HG03159 (cell line): ENCODE measurements around the gene NEK10.
"Not testable (repeated sequence)": the region's sequence is repeated elsewhere in the genome, so short reads cannot be mapped to it uniquely, and the experiment has no call there.

Experiments
- ATAC-seq: cut with Tn5 transposase; IDR thresholded peaks from one replicate; pipeline ENCODE4 v1.9.1; 2021; ENCODE audit warnings: mild to moderate bottlenecking, moderate library complexity; ENCODE audit not compliant: unreplicated experiment

Gene NEK10

DNA sequence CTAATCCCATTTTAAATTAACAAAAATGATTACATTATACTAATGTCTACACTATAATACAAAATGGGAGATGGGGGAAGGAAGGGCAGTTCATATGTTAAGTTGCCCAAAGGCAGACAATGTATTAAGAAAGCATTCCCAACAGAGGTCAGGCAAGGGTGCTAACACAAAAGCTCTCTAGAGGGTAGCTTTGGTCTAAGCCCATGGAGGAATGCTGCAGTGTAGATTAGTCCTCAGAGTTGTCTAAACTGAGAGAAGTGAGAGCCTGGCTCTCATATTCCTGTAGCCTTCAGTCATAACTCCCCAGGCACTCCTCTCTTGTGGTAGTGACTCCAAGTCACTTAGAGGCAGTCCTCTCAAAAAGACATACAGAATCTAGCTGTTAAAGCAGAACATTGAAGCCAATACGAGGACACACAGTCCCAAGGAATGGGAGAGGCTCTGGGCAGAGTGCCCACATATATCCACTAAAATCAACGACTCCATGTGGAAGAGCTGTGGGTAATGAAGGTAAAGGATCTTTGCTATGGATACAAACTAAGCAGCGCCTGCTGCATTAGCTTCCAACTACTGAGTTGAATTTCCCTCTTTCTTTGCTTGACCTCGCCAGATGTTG is 14.5 kb downstream of the NEK10 start:
- ATAC-seq, result no peak

DNA sequence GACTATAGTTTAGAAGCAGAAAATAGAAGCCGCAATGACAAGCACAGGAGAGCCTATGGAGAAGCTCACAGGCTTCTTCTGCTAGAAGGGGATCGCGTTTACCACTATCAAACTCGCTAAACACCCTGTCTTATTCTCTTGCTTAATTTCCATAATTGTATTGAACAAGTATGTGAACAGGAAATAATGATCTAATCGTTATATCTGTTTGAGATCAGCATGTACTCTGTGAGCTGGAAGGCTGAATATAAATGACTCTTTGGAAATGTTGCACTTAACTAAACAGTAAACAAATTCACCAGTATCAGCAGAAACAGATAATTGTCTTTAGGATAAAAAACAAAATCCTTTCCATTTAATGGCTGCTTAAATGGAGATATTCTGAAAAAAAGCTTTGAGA is 15.0 kb downstream of the NEK10 start:
- ATAC-seq, result no peak

DNA sequence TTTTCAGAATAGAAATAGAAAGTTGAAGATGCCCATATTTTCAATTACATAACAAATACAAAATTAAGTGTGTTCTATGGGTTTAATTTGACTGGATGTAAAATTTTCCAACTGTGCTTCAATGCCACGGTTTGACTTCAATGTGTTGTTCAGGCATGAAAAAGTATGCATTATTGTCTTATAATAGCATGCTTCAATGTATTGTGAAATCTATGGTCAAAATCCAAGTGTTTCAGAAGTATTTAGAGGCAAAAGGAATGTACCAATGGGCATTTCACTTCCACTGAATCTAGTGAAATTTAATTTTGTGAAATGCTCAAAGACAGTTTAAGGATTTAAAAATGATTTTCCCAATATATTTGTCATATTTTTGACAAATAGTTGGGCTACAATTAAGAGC is 16.0 kb downstream of the NEK10 start:
- no peak for ATAC-seq

DNA sequence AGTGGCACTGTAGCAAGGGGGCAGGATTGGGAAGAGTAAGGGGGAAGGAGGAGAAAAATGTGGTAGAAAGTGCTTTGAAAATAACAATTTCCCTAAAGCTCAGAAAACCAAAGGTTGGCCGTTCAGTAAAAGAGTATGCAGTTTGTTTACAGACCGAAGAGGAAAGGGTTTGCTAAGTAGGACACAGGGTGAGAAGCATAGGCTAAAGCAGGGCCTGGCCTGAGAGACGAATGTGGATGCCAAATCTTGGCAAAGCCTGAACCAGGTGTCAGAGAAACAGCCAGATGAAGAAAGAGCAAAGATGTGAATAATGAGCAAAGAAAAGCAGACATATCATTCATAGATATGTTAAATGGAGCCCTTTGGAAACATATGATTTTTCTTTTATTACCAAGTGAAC is 17.1 kb downstream of the NEK10 start:
- no peak for ATAC-seq

DNA sequence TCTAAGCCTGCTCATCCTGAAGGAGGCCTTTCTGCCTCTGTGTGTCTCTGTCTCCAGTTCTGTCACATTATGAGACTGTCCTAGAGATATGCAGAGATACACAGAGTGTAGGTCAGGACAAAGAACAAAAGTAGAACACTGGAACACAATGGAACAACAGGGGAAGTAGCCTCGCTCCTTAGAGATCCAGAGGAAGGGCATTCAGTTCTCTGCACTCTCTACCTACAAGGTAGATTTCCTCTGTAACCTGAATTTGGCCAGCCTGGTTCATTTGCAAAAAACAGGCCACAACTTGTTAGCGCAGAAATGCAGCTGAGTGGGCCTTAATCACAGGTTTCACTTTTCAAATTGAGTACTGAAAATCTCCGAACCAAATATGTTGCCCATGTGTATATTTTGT is 19.4 kb downstream of the NEK10 start:
- peak; percentile 53 for ATAC-seq

DNA sequence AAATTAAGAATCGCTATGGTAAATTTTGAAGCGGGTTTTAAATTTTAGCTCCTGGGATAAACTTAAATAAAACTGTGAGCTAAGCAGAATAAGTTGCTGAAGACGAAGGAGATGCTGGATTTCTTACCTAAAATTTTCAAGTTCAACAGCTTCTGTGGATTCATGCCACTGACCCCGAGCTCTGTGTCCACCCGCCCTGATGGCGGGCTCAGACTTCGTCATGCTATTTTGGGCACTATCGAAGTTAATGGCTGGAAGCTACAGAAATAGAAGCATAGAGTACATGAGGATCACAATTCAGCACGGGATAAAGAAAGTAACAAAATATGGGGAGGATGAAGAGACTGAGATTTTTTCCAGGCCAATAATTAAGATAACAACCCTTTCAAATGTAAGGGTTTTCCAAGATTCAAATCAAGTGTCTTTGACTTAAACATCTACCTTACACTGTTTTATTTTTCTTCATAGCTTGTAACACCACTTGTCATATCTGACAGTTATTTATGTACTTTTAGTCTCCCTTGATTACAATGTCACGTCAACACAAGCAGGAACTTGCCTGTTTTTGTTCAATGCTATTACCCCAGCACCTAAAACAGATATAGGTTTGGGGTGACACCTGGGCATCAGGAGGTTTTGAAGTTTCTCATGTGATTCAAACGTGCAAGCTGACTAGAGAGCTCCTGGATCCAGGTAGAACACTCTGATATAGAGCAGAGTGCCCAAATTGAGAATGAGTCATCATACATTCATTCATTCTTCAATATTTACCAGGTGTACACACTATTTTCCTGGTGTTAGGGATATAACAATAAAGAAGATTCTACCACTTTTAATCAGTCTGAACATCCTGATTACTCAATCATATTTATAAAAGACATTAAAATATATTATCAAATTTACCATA is 23.0 kb downstream of the NEK10 start:
- ATAC-seq, result no peak

DNA sequence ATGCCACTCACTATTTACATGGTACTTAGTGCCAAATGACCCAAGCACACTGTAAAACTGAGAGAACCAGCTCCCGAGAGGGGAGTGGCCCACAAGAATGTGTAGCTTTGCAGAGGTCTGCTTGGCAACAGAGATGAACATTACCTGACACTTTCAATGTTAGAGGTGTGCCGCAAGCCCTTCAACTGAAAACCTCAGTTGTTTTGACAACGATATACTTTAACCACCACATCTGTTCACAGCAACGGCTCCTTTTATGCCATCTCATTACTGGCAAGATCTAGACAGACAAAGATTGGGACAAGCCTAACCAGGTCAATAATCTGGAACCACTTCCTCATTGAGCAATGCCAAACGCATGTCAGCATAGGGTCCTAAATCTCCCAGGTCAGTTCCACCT is 23.7 kb downstream of the NEK10 start:
- ATAC-seq, result peak; percentile 41

DNA sequence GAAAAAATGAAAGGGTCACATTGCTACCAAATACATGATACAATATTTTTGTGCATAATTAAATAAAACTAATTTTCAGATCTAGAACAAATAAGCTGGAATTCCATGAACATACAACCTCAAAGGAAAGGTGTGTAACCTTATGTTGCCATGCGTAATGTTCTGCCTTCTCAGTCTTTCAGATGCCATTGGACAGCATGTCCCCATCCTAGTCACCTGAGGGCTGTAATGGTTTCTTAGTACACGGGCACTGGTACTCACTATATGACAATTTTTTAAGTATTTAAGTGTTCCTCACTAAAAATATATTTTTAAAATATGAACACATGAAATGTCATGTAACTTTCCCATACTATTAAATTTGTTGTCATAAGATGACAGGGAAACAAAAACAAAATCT is 24.1 kb downstream of the NEK10 start:
- ATAC-seq, result no peak

DNA sequence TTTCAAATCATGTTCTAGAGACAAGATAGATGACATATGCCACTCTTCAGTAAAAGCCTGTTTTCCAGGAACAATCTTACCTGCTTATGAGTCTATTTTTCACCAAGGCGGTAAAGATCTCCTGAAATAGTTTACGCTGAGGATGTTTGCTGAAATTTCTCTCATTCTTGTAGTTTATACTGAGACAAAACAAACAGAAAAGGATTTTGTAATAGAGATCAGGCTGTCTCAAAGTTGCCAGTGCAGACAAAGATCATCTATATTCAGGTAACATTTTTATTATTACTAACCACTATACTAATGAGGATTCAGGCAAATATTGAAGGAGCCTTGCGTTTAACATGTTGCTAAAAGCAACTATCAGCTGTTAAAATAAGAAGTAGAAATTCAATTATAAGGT is 25.0 kb downstream of the NEK10 start:
- ATAC-seq, result no peak

DNA sequence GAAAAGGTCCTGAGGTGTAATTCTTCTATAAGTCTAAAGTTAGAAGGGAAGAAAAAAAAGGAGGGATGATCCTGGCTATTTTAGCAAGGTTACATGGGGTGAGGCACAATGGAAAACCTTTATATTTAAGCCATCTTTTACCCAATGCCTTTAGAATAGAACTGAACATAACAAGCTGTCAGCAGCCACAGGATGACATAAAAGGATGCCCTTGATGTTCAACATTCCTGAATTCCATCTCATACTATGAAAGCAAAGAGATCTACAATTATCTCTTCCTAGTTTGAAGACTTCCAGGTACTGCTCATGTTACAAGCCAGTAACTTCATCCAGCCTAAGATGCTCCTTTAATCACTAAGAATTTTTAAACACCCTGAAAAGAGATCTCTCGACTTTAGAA is 26.9 kb downstream of the NEK10 start:
- ATAC-seq, result no peak

DNA sequence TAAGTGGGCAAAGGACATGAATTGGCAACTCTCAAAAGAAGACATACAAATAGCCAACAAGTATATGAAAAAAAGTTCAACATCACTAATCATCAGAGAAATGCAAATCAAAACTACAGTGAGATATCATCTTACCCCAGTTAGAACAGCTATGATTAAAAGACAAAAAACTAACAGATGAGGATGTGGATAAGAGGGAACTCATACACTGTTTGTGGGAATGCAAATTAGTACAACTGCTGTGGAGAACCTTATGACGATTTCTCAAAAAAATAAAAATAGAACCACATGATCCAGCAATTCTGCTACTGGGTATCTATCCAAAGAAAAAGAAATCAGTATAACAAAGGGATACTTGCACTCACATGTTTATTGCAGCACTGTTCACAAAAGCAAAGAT is 28.6 kb downstream of the NEK10 start:
- no peak for ATAC-seq

DNA sequence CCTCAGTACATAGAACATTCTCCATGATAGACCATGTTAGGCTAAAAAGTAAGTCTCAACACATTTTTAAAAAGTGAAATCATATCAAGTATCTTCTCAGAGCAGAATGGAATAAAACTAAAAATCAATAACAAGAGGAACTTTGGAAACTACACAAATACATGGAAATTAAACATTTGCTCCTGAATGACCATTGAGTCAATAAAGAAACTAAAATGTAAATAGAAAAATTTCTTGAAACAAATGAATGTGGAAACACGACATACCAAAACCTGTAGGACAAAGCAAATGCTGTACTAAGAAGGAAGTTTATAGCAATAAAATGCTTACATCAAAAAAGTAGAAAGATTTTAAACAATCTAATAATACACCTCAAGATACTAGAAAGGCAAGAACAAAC is 33.6 kb downstream of the NEK10 start:
- ATAC-seq, result no peak

DNA sequence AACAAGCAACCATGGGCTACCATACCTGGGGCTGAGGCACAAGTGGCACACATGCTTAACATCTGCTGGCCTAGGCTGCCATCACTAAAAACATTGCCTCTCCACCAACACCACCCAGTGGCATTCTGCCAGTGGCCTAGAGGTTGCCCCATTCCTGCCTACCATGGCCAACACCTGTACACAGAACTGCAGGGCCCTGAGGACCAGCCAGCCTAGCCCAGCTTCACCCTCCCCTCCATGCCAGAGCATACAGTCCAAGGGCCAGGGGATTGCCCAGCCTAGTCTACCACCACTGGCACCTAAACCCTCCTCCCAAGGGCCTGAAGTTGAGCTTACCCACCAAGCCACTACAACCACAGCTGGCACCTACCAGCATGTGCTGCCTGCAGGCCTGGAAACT is 35.3 kb downstream of the NEK10 start:
- no peak for ATAC-seq

DNA sequence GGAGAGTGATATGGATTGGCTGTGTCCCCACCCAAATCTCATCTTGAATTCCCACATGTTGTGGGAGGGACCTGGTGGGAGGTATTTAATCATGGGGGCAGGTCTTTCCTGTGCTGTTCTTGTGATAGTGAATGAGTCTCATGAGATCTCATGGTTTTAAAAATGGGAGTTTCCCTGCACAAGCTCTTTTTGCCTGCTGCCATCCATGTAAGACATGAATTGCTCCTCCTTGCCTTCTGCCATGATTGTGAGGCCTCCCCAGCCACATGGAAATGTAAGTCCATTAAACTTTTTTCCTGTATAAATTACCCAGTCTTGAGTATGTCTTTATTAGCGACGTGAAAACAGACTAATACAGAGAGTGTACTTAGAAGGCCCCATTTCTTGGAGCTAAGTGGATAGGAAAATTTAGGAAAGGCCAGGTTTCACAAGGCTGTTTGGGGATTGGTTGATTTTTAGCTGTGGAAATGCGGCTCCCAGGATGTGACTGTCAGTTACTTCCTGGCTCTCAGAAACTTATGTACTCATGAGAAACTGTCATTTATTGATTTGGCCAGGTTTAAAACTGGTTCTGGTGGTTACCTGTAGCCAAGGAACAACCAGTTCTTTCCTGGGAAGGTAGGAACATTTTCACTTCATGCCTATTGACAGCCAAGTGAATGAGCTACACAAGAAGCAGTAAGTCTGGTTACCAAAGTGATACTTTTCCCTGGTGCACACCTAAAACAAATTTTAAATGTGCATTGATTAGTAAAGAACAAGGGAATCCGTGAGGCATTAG is 40.0 kb downstream of the NEK10 start:
- ATAC-seq, result not testable (repeated sequence)

DNA sequence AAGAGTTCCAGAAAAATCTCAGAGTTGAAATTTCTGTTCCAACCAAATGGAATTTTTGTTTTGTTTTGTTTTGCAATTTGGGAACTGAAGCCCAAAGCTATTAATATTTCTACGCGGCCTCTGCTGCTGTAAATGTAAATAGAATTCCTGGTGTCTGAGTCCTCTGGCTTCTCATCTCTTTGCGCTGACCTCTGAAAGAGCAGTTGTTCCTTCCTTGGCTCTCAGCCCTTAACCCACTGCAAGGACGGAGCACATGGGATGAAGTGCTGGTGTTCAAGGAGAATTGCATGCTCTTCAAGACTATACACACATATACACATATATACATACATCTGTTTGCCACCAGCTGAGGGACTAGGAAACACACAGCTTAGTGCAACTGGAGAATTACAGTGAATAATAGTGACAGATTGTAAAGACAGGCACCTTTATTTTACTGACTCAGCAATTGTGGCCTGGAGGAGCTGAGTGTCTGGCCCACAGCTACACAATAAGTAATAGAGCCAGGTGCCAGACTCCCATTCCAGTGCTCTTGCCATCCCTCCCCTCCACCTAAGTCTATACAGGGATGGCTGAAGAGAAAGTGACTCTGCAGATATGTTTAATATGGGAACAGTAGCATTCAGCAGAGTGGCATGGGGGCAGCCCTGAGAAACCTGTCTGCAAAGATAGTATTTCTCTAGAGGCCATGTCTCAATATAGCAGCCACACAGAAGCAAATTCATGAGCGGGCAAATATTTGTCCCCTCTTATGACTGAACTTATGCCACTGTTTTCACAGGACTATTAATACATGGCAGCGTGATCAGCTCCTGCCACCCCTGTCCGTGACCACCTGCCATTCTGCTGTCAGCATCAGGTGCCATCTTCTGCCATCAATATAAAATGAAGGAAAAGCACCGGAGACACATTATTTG is 42.3 kb downstream of the NEK10 start:
- no peak for ATAC-seq

DNA sequence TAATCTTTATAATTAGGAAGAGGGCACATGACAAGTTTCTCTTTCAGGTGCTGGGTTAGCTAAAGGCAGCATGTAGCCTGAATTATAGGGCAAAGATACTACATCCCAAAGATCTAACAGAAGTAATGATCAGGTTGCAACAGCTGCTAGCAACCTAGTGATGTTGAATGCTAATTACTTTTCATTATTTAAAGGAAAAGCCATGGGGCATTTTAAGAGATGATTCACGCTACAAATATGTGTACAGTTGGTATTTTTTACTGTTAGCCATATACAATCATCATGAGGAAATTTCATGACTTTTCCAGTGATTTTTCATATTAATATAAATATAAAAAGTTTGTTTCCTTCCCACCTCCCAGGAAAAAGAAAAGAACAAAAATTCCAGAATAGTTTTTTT is 43.0 kb downstream of the NEK10 start:
- ATAC-seq, result no peak

DNA sequence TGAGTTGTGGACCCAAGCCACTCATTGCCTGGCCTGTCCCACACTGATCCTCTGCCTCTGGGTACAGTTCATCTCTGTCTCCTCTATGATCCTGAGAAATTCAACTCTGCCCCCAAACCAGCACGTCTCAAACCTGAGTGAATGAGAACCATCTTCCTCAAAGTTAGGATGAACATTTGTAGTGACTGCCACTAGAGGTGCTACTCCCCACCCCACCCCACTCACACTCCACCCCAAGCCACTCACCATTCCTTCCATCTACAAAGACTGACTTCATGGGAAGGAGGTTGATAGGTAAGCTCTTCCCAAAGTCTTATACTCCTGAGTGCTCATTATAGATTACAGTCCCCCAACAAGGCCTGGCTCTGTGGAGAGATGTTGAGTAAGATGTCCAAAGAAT is 43.8 kb downstream of the NEK10 start:
- no peak for ATAC-seq

DNA sequence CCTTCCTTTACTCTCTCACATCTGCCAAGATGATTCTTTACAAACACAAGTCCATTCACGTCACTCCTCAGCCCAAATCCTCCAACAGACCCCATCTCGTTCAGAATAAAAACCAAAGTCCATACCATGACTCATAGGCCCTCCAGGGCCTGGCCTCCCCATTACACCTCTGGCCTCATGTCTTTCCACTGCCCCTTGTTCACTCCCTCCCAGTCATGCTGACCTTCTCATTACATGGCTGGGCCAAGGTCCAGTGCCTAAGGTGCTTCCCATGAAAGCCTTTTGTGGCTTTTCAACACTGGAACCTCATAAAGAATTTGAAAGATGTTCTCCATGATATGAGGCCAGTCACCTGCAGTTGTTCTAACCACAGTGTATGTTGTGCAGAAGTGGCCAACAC is 44.5 kb downstream of the NEK10 start:
- ATAC-seq, result no peak

DNA sequence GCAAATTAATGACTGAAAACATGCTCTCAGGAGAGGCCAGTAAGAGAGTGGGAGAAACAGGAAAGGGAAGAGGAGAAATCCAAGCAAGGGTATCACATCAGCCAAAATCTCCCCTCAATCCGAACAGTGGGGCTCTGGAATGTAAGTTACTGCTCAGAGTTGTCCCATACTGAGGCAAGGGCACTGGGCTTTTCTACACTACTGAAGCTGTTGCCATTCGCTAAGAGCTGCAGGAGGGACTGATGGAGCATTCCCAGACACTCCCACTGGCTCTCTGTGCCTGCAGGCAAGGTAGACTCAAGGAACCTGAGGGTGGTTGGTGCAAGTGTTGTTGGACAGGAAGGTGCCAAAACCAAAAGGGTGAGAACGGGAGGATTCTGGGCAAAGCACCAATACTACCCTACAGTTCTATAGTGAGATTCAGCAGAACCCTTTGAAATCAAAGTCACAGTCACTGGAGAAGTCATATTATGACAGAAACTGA is 46.1 kb downstream of the NEK10 start:
- ATAC-seq, result no peak

DNA sequence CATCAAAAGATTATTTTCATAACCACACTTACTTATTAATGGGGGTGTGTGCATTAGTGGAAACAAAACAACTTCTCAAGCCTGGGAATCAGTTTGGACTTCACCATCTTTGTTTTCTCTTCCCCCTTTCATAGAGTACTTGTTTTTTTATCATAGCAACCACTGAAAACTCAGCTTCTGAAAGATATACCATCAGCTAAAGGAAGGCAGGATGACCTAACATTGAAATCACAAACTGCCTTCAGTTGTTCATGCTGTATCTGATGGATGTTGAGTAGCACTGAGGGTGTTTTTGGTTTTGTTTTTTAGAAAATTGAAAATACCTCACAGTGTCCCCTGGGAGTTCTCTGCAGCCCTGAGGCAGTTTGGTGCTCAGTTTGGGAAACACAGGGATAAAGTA is 46.5 kb downstream of the NEK10 start:
- no peak for ATAC-seq
